ENCODE results near the gene GP1BB.

GP1BB gene

GRCh38 chr22:19743081-19743480, 19.7 kb downstream of the GP1BB start:
- DNase-seq = no peak

DNA sequence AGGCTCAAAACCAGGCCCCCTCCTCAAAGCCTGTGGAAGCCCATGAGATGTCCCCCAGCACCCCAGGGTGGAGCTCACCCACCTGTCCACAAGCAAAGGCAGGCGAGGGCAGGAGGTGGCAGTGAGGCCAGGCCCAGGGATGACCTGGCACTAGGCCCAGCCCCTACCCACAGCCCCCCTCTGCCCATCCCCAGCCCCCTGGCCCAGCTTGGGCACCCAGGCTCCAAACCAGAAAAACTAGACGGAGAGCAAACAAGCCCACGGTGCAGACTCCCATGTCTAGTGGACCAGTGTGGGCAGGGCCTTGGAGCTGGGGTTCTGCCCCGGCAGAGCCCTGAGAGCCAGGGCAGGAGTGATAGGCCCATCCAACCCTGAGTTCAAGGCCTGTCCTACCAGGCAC, 20.3 kb downstream of the GP1BB start:
- DNase-seq = no peak

GRCh38 chr22:19744350-19745006, 21.1 kb downstream of the GP1BB start:
- DNase-seq = no peak

GRCh38 chr22:19745155-19746101, 22.1 kb downstream of the GP1BB start:
- no peak for DNase-seq

DNA sequence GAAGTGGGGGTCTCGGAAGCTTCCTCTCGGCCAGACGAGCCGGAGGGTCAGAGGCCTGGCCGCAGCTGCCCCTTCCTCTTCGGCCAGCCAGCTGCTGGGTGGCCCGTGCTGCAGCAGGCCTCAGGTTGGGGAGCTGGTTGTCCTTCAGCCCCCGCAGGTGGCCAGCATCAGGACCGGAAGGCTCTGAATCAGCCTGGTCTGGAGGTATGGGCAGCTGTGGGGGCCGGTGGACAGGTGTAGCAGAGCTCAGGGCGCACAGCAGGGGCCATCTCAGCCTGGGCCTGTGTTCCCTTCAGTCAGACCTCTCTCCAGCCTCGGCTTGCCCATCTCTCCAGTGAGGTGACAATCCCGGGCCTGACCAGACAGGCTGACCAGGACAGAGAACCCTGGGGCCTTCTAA, 23.4 kb downstream of the GP1BB start:
- DNase-seq = no peak

GRCh38 chr22:19747551-19747950, 24.2 kb downstream of the GP1BB start:
- no peak for DNase-seq

DNA sequence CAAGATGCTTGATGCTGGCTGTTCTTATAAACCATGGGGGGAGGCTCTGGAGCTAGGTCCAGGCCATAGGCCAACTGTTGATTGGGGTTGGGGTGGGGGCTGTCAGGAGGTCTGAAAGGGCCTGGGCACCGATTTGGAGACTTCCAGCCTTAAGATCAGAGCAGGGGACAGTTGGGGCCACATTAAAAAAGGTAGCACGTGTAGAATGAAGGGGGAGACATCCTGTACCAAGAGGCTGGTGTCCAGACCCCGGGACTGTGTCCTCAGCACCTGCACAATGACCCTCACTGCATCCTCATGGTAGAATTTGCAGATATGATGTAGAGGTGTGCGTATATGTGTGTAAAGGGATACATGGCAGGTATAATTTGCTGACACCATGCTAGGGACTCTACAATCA, 24.8 kb downstream of the GP1BB start:
- no peak for DNase-seq

DNA sequence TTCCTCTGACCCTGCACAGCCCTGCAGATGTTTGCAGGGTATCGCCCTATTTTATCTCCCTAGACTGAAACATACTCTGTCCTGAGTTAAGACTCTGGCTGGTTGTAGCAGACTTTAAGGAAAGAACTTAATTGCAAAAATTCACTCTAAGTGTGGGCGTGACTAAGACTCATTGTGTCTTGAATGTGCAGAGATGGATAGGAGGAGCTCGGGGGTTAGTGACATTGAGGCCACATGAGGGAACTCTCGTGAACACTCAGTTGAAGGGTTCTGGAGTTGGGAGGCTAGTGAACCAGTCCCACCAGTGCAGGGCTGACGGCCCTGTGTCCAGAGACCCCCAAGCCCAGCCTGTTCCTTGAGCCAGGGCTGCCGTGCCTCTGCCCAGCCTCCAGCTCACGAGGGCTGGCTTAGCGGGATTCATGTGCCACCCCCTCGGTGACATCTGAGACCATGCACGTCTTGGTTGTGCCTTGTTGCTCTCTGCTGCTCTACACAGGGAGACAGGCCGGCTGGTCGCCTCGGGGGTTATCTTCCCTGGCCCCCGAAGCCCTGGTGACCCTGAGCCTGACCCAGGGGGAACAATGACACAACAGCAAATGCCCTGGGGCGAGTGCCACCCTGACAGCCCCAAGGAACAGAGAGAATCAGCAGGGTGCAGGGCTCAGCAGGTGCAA, 25.8 kb downstream of the GP1BB start:
- DNase-seq = no peak

- DNase-seq = no peak
Observed at GRCh38 chr22:19749876-19750275, 26.5 kb downstream of the GP1BB start.

GRCh38 chr22:19750507-19751490, 27.5 kb downstream of the GP1BB start:
- DNase-seq = no peak

DNA sequence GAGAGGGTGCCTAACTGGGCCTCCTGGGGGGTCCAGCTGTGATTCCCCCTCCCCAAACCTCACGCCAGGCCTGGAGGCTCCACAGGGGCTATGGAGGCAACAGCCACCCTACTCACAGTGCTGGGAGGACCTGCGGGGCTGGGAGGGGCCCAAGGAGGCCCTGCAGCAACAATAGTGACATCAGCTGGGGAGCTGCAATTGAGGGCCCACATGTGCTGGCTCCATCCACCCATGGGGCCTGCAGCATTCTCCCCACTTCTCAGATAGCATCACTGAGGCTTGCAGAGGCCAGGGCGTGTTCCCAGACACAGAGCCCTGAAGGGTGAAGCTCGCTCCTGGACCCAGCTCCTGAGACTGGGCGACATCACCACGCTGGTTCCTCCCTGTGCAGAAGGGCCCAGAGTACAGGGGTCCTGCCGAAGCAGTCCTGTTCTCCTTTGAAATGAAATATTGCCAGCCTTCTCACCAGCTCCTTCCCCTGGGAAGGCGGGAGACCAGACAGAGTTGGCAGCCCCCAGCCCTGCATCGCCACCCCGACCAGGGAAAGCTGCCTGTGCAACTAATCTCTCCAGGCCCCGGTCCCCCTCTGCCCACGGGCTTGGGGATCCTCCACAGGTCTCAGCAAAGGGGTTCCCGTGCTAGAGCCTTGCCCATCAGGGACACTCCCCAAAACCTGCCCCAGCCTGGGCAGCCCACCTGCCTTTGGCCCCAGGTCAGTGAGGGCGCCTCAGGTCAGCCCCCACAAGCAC, 28.3 kb downstream of the GP1BB start:
- DNase-seq = no peak

- no peak for DNase-seq
Observed at GRCh38 chr22:19753090-19753842, 29.9 kb downstream of the GP1BB start.

- DNase-seq = no peak
Observed at GRCh38 chr22:19753996-19754700, 30.8 kb downstream of the GP1BB start.

DNA sequence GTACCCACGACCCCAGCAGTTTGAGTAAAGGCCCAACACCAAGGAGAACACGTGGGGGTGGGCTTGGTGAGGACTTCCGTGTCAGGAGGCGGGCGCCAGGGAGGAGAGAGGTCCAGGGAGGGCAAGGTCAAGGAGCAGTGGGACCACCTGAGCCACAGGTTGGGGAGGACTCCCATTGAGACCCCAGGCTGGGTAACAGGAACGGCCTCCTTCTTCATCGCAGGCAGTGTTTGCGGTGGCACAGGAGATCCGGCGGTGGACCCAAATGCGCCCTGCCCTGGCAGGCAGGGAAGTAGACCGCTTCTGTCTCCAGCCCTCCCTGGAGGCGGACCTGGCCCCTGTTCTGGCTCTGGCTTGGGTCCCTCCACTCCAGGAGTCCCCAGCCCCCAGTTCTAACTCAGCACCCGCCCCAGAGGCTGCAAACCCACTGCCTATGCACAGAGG, 31.4 kb downstream of the GP1BB start:
- DNase-seq = no peak

GRCh38 chr22:19755145-19755710, 31.9 kb downstream of the GP1BB start:
- no peak for DNase-seq

- DNase-seq = no peak
Observed at GRCh38 chr22:19755722-19756287, 32.5 kb downstream of the GP1BB start.

DNA sequence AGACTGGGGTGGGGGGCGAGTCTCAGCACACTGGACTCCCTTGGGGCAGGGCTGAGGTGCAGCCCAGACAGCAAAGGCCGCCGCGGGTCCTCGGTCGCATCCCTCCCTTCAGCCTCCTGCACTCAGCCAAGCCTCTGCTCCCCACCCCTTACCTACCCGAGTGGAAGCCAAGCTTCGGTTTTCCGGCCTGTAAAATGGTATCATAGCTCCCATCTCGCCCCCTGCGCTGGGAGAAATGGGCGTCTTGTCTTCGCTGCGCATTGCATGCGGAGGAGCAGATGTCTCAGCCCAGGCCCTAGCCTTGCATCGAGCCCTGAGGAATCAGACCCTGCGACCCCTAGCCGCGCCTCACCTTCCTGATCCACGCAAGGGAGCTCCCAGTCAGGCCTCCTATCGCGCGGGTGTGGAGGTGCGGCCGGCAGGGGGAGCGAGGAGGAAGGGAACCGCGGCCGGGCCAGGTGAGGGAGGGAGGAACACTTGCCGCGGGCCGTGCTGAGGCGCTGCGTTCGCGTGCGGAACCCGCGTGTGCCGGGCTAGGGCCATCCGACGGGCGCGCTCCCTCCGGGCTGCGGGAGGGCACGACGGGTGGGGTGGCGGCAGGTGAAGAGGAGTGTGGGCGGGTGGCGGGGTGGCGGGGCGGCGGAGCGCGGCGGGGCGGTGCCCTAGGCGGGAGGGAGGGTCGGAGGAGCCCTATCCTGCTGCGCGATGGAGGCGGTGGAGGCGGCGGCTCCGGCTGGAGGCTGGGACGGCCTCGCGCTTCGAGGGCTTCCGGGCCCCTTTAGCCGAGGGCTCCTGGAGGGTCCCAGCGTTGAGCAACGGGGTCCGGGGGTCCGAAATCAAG, 33.2 kb downstream of the GP1BB start:
- DNase-seq = peak; percentile 18

All from NCI-H1092 treated with DMSO at 0.1 percent for 48 hours (cell line).